Stimulated activated CD4-positive, alpha-beta T cell treated with anti-CD3 and anti-CD28 coated beads, Interleukin-15, amount 100 ng/mL, for 48 hours (primary cell): ENCODE measurements around the gene PDE9A.

Experiments used
- DNase-seq, 2 donors: peaks; one replicate each; pipeline ENCODE4 v3.0.0-alpha.2; 2020; ENCODE audit warnings: low read depth in 2 of 2

Gene PDE9A

DNA sequence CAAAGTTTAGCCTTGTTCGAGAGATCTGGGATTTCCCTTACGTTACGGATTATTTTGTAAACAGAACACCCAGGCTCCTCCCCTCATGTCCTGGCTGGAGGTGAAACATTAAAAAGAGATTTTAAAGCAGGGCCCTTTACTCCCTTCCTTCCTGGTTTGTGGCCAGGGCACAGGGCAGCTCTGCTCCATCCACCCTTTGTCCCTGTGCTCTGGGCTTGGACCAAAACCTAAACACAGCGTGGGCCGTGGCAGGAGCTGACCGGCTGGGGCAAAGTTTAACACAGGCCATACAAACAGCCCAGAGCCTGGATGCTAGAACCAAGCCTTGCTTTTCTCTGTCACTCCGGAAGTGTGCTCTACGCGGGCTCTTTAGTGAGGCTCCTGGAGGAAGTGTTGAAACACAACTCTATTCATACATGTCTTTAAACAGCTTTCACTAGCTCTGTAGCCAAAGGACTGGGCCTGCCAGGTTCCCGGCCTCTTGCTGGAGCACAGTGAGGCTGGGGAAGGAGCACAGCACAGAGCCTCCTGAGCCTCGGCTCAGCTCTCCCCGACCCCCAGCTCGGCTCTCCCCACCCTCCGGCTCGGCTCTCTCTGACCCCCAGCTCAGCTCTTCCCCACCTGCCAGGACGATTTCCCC is 84.7 kb downstream of the PDE9A start:
- no peak for DNase-seq

DNA sequence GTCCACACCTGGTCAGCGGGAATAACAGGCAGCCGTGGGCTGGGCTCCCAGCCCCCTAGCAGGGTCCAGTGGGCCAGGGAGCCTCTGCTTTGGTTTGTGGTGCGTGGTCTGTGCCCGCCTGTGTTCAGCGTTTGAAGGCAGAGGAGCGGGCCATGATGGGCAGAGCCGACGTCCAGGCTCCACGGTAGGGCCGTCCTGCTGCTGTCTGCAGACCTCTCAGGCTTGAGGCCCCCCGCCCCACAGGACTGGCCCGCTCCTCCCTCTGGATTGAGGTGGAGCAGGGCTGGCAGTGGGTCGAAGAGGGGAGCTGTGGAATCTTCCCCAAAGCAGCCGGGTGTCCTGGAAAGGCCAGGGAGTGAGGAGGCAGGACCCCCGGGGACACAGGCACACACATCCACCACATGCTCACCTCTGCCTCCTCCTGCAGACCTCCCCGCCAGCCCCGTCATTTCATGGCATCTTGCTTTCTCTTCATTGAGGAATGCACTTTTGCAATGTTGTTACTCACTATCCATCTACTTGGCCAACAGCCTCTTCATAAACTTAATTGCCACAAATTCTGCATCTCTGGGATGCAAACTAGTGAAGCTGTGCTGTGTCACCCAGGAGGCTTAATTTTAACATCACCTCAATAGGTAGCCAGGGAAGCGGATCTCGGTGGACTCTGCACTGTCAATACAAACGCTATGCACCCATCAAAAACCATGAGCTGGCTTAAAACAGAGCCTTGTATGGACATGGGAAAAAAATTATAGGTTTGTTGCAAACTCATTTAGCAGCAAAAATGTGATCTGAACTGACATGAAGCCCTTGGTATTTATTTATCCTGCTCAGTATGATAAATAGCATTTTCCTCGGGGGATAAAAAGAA is 85.9 kb downstream of the PDE9A start:
- no peak for DNase-seq

DNA sequence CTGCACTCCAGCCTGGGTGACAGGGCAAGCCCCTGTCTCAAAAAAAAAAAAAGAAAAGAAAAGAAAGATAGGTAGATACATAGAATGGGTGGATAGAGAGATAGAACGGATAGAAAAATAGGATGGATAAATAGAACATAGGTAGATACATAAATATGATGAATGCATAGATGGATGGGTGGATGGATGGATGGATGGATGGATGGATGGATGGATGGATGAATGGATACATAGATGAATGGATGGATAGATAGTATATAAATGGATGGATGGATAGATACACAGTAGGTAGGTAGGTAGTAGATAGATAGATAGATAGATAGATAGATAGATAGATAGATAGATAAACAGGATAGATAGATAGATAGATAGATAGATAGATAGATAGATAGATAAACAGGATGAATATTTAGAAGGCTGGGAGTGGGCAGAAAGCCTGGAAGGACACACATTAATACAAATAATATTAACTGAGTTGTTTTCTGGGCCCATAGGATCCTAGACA is 87.0 kb downstream of the PDE9A start:
- no peak for DNase-seq

DNA sequence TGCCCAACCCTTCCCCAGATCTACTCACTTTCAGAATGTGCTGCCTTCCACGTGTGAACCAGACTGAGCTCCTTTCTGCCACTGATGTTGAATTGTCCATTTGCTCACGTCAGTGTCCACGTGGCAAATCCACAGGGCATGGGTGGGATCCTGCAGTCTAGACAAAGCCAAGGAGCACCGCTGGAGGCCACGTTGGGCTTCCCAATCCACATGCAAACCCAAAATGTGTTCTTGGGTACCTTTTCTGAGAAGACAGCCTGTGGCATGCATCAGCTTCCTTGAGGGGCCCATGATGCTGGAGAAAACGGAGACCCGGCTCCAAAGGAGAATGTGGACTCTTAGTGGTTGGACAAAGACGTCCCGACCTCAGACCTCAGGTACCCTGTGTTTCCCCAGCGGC is 87.6 kb downstream of the PDE9A start:
- no peak for DNase-seq

- DNase-seq: no peak
These were observed 91.4 kb downstream of the PDE9A start for GRCh38 chr21:42744520-42745445.

DNA sequence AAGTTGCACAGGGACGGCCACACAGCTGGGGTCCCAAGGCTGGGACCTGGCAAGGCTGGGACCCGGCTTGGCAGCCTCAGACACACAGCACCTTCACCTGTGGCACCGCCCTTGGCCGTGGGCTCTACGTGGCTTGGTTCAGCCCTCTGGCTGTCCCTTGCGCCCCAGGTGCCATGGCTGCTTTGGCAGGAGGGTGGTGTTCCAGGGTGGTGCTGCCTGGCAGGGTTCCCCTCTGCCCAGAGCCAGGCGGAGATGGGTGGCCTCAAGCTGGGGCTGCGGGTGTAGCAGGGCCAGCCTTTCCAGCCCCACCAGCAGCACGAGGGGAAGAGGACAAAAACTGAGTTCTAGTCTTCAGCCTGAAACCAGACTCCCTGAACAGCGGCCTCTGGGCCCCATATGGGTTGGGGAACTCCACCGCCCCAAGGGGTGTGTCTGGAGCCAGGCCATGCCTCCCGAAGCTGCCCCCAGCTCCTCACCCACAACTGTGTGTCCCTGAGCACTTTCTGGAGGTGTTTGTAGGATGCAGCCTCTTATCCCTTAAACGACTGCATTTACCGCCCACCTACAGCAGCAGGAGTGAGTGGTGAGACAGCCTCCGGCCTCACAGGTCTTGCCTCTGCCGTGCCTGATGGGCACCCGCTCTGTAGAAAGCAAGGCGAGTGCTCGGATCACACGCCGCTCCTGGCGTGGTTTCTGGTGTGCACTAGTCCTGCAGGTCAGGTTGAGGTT is 92.3 kb downstream of the PDE9A start:
- no peak for DNase-seq

DNA sequence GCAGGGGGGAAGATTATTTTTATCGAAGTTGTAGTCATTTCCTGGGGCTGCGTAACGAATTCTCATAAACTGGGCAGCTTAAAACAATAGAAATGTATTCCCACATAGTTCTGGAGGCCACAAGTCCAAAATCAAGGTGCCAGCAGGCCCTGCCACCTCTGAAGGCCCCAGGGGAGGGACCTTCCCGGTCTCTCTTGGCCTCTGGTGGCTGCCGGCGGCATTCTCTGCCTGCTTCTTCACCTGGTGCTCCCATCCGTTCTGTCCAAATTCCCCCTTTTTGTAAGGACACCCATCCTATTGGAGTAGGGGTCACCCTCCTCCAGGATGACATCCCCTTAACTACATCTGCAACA is 92.8 kb downstream of the PDE9A start:
- no peak for DNase-seq

- DNase-seq: no peak
These were observed 93.3 kb downstream of the PDE9A start for GRCh38 chr21:42746593-42747275.

GRCh38 chr21:42747276-42747701 is 93.9 kb downstream of the PDE9A start:
- no peak for DNase-seq

DNA sequence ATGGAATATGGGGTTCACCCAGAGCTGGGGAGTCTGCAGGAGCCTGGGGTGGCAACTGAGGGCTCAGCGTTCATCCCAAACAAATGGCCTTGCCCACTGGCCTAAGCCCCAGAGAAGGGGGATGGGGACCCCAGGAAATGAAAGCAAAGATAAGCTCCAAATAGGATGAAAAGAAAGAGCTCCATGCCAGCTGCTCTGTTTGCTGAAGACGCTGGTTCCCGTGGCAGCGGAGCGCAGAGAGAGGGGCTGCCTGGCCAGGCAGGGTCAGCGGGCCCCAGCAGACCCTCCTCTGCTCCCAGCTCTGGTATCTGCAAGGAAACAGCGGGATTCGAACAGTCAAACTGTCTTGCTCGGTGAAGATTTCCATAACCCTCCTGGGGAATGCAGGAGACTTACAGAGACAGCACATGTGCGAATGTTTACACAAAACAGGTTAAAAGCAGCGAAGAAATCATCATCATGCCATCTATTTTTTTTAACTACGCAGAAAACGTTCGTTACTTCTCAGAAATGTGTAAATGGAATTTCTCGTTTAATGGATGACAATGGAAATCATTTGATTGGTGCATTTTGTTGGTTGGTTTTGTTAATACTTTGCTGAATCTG is 94.4 kb downstream of the PDE9A start:
- no peak for DNase-seq

- no peak for DNase-seq
These were observed 95.3 kb downstream of the PDE9A start for GRCh38 chr21:42748620-42749176.

GRCh38 chr21:42750737-42751530 is 97.5 kb downstream of the PDE9A start:
- no peak for DNase-seq

GRCh38 chr21:42751866-42752265 is 98.4 kb downstream of the PDE9A start:
- DNase-seq: no peak

- DNase-seq: no peak
These were observed 100.4 kb downstream of the PDE9A start for GRCh38 chr21:42753804-42754203.

DNA sequence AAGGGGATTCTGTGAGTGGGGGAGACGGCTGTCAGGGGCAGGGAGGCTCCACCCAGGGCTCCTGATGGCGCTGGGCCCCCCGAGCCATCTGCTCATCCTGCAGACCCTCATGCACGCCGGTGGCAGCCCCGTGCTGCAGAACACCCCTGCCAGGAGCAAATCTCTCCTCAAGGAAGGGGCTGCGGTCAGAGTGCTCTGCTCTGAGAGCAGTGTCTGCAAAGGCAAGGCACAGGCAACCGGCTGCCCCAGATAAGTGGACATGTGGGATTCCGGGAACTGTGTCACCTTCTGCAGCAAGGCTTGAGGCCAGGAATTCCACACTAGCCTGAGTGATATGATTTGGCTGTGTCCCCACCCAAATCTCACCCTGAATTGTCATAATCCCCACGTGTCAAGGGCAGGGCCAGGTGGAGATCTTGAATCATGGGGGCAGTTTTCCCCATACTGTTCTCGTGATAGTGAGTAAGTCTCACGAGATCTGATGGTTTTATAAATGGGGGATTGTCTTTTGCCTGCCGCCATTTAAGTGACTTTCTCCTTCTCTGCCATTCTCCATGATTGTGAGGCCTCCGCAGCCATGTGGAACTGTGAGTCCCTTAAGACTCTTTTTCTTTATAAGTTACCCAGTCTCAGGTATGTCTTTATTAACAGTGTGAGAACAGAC is 101.0 kb downstream of the PDE9A start:
- no peak for DNase-seq

DNA sequence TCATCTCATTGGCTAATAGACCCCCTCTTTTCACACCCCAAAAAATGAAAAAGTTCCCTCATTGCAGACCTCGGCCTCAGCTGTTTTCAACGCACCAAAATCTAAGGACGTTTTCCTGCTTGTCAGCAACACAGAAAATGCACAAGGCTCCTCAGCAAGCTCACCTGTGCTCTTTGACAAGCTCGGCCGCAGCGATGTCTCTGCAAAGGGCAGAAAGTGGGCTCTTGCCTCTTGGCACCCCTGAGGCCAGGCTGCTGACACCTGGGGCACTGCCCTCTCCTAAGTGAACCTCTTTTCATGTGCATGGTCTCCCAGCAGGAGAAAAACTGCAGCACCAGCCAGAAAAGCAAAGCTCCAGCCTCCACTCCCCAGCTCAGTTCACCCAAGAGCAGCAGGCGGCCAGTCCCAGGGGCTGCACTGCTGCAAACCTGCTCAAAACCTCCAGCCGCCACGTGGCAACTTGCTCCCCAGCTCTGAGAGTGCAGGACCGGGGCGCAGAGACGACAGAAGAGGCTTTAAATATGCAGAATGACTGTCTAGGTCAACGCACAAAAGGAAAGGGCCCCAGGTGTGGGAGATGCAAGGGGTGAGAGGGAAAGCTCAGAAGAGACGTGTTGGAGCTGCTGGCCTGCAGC is 101.7 kb downstream of the PDE9A start:
- DNase-seq: no peak

- DNase-seq: no peak
These were observed 102.6 kb downstream of the PDE9A start for GRCh38 chr21:42755766-42756579.
